RCC 7860 (cell line): ENCODE data around the gene DPP9.
"Not testable (repeated sequence)": the region's sequence is repeated elsewhere in the genome, so short reads cannot be mapped to it uniquely, and the experiment has no call there.

ENCODE experiments used
- DNase-seq: peaks from one replicate; pipeline ENCODE4 v3.0.0-alpha.2; 2015; ENCODE audit warnings: low spot score
- FAIRE-seq: peaks from 2 replicates; lab custom pipeline; 2012; peaks lifted over from hg19 to GRCh38; lab: Jason Lieb, UNC

Gene DPP9

DNA sequence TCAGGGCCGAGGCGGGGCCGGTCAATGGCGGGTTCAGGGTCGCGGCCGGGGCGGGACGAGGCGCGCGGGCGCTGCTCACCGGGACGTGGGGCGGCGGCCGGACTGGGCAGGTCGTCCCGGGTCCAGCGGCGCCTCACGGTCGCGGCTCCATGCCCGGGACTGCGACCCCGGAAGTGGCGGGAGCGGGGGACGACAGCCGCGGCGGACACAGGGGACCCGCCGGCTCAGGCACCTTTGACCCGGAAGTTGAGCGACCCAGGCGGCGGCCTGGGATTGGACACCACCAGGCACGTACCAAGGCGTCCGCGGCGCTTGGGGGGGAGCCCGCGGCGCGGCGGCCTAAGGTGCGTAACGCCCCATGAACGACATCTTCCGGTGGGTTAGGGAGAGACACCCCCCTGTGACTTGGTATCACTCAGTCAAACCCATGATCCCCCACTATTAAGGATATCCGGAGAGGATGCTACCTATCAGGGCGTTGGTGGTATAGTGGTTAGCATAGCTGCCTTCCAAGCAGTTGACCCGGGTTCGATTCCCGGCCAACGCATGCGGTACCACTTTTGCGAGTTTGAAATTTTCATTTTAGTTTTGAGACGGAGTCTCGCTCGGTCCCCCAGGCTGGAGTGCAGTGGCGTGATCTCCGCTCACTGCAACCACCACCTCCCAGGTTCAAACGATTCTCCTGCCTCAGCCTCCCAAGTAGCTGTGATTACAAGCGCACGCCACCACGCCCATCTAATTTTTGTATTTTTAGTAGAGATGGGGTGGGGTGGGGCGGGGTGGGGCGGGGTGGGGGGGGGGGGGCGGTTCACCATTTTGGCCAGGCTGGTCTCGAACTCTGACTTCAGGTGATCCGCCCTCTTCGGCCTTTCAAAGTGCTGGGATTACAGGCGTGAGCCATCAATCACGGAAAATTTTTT, at the start of gene DPP9:
Gene DPP9, minus strand, starts transcription at position 248 of the 920 bp plus-strand sequence. CDS start 3,936 bp downstream, outside the sequence.
- FAIRE-seq (peak; percentile 75), DNase-seq (peak; percentile 97)

DNA sequence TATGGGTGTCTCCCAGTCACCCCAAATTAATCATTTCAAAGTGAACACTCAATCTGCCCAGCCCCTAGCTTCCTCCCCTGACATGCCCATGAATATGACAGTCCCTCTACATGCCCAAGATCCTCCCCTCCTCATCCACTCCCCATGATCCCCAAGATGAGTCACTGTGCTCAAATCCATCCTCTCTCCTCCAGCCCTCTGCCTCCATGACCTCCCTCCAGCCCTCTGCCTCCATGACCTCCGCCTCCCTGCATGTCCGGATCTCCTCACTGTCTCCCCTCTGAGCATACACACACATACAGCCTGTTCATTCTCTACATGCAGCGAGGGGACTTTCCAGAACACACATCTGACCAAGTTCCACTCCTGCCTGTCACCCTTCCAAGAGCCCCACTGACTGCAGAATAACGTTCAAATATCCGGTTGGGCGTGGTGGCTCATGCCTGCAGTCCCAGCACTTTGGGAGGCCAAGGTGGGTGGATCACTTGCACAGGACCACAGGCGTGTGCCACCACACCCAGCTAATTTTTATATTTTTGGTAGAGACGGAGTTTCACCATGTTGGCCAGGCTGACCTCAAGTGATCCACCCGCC, 49.5 kb upstream of the DPP9 start:
- FAIRE-seq (no peak), DNase-seq (no peak)

DNA sequence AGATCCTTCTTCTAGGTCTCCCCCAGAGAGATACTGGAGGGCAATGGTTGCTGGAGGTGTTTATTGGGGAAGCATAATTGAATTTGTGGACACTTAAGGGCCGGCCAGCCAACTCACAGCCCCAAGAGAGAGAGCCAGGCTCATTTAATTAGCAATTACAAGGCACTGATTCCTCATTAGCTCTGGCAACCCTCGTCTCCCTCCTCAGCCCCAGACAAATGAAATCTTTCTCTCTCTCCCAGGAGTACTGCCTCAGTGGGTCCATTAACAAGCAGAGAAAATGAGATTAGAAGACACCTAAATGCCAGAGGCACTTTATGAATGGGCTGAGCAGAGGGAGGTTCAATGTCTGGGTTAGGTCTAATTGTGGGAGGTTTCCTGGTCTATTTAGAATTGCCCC, 48.9 kb upstream of the DPP9 start:
- DNase-seq = no peak
- no peak for FAIRE-seq

DNA sequence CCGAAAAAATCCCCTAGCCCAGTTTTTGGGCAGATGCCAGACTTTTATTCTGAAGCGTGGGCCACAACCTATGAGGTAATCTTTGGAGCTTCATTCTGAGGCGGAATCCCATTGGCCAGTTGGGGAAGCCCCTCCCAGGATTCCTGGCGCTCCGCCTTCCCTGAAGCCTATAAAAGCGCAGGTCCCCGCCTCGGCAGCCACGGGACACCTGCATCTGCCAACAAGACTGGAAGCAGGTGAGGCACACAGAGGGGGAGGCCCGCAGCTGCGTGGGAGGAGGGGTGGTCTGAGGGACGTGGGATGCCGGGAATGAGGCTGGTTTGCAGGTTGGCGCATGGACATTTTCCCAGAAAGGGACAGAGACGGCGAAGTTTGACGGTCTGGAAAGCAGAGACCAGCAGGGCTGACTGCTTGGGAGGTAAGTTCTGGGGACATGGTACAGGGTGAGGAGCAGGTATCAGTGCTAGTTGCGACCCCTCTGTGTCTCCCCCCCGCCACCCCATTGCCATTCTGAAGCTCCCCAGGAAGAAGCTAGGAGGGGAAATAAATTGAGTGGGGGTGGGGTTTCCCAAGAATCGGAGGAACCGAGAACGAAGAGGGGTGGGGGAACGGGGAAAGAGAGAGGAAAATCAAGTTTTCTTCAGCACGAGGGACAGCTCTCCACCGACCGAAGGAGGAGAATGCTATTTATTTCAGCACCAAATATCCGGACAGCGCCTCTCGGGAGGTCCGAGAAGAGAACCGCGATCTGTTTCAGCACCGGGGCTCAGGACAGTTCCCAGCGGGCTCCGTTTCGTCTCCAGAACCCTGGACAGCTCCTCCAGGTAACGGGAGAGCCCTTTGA, 45.5 kb upstream of the DPP9 start:
- DNase-seq (peak; percentile 39), FAIRE-seq (no peak)

DNA sequence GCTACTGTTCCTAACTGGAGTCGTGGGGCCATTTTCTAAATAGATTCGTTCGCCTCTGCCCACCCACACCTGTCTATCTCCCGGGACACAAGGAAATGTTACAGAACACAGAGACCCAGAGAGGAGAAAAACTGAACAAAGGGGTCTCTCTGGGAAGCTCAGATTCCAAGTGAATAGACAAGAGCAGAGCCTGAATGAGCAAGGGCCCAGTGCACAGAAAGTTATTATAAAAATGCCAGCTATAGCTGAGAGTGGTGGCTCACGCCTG, 40.7 kb upstream of the DPP9 start:
- FAIRE-seq (no peak), DNase-seq (no peak)

DNA sequence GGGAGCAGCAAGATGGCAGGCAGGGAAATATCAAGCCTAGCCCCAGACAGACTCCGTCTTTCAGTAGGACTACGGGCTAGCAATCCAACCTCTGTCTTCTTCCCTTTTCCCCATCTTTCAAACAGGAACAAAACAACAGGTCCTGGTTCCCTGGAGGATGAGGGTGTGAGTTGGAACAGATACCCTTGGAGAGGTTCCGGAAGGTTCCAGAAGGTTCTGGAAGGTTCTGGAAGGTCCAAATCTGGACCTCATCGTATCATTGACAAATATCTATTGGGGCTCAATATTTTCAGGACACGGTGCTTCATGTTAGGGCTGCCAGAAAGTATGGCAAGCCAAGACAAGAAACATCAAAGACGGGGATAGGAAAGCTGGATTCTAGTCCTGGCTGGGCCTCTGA, 39.4 kb upstream of the DPP9 start:
- FAIRE-seq (no peak), DNase-seq (no peak)

DNA sequence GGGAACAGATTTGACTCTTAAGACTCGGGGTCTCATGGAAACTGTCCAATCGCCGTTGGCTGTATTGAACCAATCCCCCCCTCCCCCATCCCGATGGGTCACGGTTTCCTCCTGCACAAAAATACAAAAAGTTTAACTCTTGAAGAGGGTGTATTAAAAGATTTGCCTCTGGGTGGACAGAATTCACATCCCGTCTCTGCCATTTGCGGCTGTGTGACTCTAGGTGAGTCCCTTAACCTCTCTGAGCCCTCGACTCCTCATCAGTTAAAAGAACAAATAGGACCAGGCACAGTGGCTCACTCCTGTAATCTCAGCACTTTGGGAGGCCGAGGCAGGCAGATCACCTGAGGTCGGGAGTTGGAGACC, 36.6 kb upstream of the DPP9 start:
- FAIRE-seq (no peak), DNase-seq (no peak)

DNA sequence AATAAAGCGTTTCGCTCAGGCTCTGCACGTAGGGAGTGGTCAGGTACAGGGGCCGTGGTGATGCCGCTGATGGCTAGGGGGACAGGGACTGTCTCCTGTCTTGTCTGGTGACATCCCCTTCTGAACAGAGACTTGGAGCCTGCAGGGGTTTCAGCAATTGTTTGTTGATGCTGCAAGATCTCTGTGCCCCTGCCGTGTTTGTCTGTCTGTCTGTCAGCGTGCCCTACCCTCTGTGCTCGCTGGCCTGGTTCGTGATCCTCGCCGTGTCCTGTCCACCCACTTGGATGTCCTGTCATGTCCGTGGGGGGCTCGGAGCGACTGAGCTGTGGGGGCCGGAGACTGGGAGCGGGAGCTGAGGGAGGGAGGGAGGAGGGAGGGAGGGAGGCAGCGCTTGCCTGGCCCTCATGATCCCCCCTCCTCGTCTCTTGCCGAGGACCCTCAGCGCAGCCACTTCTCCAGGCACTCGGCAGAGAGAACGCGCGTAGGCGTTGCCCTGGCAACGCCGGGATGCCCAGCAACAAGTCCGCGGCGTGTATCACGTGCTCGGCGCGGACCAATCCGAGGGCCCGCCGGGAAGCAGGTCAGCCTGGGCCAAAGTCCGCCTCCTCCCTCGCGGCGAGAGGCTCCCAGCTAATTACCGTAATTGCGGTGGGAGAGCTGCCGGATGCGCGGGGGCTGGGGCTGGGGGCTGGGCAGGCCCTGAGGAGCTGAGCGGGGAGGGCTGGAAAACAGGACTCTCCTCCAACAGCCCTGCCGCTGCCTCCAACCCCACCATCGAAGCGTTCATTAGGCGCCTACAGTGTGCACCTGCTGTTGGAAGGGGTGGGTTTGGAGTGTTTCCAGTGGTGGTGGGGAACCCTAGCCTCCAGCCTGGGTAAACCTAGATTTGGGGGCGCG, 36.0 kb upstream of the DPP9 start:
- FAIRE-seq (no peak), DNase-seq (peak; percentile 50)

DNA sequence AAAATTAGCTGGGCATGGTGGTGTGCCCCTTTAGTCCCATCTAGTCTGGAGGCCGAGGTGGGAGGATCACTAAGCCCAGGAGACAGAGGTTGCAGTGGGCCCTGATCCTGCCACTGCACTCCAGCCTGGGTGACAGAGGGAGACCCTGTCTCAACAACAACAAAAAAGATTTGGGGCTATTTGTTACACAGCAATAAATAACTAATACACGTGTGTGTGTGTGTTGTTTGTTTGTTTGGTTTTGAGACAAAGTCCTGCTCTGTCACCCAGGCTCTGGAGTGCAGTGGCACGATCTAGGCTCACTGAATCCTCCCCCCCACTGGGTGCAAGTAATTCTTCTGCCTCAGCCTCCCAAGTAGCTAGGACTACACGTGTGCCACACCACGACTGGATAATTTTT, 35.0 kb upstream of the DPP9 start:
- no peak for FAIRE-seq
- no peak for DNase-seq

DNA sequence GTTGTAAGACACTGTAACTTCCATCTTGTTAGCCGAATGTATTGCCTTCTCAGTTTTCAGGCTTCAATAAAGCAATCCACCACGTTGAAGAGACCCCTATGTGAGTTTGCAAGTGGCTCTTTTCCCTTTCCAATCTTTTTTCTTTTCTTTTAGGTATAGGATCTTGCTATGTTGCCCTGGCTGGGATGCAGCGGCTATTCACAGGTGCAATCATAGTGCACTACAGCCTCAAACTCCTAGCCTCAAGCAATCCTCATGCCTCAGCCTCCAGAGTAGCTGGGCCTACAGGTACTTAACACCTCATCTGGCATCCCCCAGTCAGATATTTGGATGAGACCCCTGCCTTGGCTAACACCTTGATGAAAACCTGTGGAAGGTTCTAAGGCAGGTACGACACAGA, 34.4 kb upstream of the DPP9 start:
- DNase-seq = no peak
- FAIRE-seq = no peak

DNA sequence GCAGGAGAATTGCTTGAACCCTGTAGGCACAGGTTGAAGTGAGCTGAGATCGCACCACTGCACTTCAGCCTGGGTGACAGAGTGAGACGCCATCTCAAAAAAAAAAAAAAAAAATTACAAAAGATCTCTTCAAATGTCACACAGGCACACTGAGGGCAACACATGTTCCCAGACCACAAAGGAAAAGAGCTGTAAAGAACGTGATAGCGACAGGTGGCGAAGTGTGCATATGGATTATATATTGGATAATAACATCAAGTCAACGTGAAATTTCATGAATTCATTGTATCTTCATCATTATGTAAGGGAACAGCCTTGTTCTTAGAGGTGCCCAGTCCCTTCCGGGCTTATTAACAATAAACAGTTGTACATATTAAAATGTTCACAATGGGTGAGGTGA, 31.8 kb upstream of the DPP9 start:
- FAIRE-seq (no peak), DNase-seq (no peak)

DNA sequence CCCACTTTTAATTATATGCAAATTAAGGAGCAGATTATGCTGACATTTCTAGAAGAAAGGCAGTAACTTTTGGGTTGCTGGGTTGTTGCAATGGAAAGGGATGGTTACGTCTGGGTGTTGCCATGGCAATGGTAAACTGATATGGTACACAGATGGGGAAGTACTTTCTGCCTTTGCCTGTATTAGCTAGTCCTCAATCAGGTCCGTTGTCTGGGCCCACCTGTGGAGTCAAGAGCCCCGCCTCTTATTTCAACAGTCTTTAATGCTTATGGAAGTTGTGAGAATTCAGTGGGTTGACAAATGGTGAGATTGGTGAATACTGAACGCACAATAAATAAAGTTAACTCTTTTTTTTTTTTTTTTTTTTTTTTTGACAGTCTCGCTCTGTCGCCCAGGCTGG, 30.6 kb upstream of the DPP9 start:
- no peak for DNase-seq
- no peak for FAIRE-seq

DNA sequence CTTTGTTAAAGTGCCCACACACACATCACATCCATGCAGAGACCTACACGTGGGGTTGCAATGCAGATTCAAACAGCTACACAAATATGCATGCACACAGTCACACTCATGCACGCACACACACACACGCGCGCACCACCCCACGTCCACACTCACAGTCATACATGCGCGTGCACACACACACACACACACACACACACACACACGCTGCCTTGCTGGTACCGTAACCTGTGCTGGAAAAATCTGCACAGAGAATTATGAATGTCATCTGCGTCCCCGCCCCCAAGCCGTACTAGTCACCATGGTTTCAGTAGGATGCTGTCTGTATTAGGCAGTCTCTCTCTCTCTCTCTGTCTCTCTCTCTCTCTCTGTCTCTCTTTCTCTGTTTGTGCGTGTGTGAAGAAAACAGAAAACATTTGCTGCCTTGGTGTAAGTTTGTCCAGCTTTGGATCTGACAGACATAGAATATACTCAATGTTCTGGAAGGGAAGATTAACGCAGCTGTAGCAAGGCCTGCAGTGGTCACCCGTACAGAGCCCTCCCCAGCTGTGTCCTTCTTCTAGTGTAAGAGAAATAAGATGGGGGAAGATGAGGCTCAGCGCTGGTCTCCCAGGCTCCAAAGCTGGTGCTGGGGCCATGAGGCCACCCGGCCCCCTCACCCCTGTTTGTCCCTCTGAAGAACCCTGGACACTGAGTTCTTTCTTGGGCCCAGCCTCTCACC, 26.4 kb upstream of the DPP9 start:
- DNase-seq (no peak), FAIRE-seq (no peak)

DNA sequence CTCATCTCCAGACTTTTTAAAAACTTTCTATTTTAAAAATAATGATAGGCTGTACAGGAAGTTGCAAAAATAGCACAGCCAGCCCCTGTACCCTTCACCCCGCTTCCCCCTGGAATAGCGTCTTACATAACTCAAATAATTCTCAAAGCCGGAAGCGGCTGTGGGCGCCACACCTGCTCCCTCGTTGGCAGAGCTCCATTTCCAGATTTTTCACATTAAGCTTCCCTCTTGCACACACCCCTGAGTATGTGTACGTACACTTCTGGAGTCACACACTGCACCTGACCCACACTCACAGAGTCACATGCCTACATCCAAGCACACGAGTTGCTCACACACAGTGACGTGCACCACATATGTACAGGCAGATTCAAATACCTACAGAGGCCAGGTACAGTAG, 24.9 kb upstream of the DPP9 start:
- FAIRE-seq = no peak
- no peak for DNase-seq

DNA sequence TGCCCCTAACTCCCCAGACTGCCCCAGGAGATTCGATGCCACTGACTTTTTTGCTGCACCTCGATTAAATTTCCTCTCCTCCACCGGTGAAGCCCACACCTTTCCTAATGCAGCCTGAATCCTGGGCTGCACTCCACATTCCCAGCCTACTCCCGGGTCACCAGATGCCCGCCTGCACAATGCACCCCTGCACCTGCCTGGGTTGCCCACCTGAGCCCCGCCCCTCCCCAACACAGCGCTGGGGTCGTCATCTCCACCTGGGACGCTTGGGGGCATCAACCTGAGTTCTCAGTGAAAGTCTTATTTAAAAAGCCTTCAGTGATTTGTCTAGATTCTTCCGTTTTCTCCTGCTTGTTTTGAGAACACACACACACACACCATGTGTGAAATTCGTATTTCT, 24.5 kb upstream of the DPP9 start:
- FAIRE-seq (no peak), DNase-seq (no peak)

DNA sequence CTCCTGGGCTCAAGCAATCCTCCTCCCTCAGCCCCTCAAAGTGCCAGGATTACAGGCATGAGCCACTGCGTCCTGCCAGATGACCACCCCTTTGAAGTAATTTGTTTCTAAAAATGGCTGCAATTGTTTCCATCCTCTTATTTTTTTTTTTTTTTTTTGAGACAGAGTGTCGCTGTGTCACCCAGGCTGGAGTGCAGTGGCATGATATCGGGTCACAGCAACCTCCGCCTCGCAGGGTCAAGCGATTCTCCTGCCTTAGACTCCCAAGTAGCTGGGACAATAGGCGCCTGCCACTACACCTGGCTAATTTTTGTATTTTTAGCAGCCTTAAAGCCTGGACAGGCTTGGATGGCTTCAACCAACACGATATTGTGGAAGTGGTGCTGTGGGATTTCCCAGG, 22.3 kb upstream of the DPP9 start:
- no peak for FAIRE-seq

DNA sequence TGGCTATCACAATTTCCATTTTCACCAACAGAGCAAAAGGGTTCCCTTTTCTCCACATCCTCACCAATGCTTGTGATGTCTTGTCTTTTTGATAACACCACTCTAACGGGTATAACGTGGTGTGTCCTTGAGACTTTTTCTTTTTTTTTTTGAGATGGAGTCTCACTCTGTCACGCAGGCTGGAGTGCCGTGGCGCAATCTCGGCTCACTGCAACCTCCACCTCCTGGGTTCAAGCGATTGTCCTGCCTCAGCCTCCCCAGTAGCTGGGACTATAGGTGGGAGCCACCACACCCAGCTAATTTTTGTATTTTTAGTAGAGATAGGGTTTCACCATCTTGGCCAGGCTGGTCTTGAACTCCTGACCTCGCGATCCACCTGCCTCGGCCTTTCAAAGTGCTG, 21.5 kb upstream of the DPP9 start:
- not testable (repeated sequence) for FAIRE-seq, DNase-seq

More for the DNA sequence above, 22.3 kb upstream of the DPP9 start:
- no peak for DNase-seq

DNA sequence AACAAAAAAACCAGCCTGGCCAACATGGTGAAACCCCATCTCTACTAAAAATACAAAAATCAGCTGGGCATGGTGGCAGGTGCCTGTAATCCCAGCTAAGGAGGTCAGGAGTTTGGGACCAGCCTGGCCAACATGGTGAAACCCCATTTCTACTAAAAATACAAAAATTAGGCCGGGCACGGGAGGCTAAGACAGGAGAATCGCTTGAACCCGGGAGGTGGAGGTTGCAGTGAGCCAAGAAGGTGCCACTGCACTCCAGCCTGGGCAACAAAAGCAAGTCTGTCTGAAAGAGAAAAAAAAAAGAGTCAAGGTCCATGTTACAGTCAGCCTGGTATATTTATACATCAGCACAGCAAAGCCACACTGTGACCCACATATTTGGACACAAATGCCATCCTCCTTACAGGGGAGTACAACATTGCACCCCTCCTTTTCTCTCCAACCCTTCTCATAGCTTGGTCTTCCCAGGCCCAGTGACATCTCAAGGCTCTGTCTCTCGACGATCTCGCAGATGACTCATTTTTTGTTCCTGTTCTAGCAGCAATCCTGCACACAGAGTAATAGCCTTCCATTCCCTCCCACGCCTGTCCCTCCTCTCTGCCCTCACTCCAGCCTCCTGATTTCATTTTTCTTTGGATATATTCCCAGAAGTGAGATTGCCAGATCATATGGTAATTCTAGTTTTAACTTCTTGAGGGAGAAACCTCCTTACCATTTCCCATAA, 21.0 kb upstream of the DPP9 start:
- FAIRE-seq (peak; percentile 84), DNase-seq (peak; percentile 74)
